ENCODE measurements around the gene TIAM2. TPM values are rescaled to one million over a fixed set of nuclear protein-coding genes. Genes with fewer than 3 reads are reported as not detected.

The TIAM2 gene
- total RNA-seq, 2 experiments from 2014 or later, result 5.4 to 6.2 TPM

DNA sequence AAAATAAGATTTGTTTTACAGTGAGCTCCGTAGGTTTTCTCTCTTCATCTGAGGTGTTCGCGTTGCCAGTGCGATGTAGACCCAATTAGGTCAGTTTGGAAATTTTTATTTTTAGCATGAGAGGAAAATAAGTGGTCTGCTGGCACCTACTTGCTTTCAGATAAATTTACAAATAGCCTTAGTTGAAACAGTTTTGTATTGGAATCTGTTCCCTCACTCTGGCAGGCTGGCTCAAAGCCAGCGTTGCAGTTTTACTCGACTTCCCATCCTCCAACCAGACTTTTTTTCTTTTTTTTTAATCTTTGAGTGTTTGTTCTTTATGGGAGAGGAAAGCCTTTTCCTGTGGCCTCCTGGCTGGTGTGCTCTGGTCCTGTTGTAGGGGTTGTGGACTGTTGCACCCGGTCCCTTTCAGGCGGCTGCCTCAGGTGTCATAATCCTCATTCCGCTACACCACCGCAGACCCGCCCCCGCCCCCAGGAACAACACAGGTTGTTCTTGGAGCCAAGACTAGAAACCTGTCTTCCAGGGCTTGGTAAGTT lies 46.7 kb downstream of the TIAM2 start:
- CTCF ChIA-PET (ENCODE audit: unreplicated experiment), result no interaction called here

GRCh38 chr6:155042983-155043382 lies 47.9 kb downstream of the TIAM2 start:
- Histone ChIP-seq H3K4me1 (ENCODE audit: insufficient read depth, low read length, poor library complexity, severe bottlenecking) (no peaks in the 10 kb centered on the region), H4K20me1 (ENCODE audit: insufficient read depth, low read length) (no peaks in the 10 kb centered on the region), H3K27ac (ENCODE audit: low read depth, low read length, poor library complexity, severe bottlenecking) (no peak overlapping the region), H2AFZ (ENCODE audit: low read length) (no peak overlapping the region), H3K9me3 (ENCODE audit: low read length) (no peaks in the 10 kb centered on the region), H3K4me3 (ENCODE audit: low read depth, low read length, poor library complexity, severe bottlenecking) (no peak overlapping the region), H3K79me2 (ENCODE audit: insufficient read depth, low read depth, low read length) (no peaks in the 10 kb centered on the region), H3K4me2 (ENCODE audit: low read length) (no peak overlapping the region), H3K9me2 (ENCODE audit: insufficient read depth, low read length) (no peaks in the 10 kb centered on the region), H3K36me3 (ENCODE audit: insufficient read depth, low read length) (no peaks in the 10 kb centered on the region)
- ChIA-PET CTCF (ENCODE audit: unreplicated experiment) (no interaction called here), POLR2A (no interaction called here)
- DNase-seq (ENCODE audit: low spot score), result no peak
- TF ChIP-seq, protein P1, sequence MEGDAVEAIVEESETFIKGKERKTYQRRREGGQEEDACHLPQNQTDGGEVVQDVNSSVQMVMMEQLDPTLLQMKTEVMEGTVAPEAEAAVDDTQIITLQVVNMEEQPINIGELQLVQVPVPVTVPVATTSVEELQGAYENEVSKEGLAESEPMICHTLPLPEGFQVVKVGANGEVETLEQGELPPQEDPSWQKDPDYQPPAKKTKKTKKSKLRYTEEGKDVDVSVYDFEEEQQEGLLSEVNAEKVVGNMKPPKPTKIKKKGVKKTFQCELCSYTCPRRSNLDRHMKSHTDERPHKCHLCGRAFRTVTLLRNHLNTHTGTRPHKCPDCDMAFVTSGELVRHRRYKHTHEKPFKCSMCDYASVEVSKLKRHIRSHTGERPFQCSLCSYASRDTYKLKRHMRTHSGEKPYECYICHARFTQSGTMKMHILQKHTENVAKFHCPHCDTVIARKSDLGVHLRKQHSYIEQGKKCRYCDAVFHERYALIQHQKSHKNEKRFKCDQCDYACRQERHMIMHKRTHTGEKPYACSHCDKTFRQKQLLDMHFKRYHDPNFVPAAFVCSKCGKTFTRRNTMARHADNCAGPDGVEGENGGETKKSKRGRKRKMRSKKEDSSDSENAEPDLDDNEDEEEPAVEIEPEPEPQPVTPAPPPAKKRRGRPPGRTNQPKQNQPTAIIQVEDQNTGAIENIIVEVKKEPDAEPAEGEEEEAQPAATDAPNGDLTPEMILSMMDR (conservative IDR thresholded peaks at IDR 0.05; ENCODE audit: low read length), result no peak
- no peak for TF ChIP-seq EZH2phosphoT487 (IDR thresholded peaks at IDR 0.05; ENCODE audit: borderline replicate concordance, low read depth, low read length)
- intact Hi-C loops (cut with micrococcal nuclease; ENCODE audit: unreplicated experiment), result no loop called here
- BruUV-seq (replicated peaks), result no TSS peak

More for the DNA sequence above, 46.7 kb downstream of the TIAM2 start:
- Histone ChIP-seq H4K20me1 (ENCODE audit: insufficient read depth, low read length) (no peaks in the 10 kb centered on the region), H2AFZ (ENCODE audit: low read length) (no peak overlapping the region), H3K36me3 (ENCODE audit: insufficient read depth, low read length) (no peaks in the 10 kb centered on the region), H3K4me3 (ENCODE audit: low read depth, low read length, poor library complexity, severe bottlenecking) (no peak overlapping the region), H3K27ac (ENCODE audit: low read depth, low read length, poor library complexity, severe bottlenecking) (no peak overlapping the region), H3K79me2 (ENCODE audit: insufficient read depth, low read depth, low read length) (no peaks in the 10 kb centered on the region), H3K9me2 (ENCODE audit: insufficient read depth, low read length) (no peaks in the 10 kb centered on the region), H3K9me3 (ENCODE audit: low read length) (no peaks in the 10 kb centered on the region), H3K4me2 (ENCODE audit: low read length) (no peak overlapping the region), H3K4me1 (ENCODE audit: insufficient read depth, low read length, poor library complexity, severe bottlenecking) (no peaks in the 10 kb centered on the region)
- no peak for TF ChIP-seq EZH2phosphoT487 (IDR thresholded peaks at IDR 0.05; ENCODE audit: borderline replicate concordance, low read depth, low read length)
- BruUV-seq (replicated peaks), result no TSS peak
- intact Hi-C loops (cut with micrococcal nuclease; ENCODE audit: unreplicated experiment), result no loop called here
- DNase-seq (ENCODE audit: low spot score), result no peak
- POLR2A ChIA-PET, result no interaction called here

GRCh38 chr6:155045561-155046404 lies 50.7 kb downstream of the TIAM2 start:
- H3K4me2 ChIP-seq (ENCODE audit: low read length), result no peak overlapping the region
- POLR2A ChIA-PET, result interaction anchor here (0.8 kb wide), 1 partner anchor 132 kb away, joined by 4 read pairs; no protein-coding TSS in a partner anchor
- no peak overlapping the region for H2AFZ ChIP-seq (ENCODE audit: low read length)
- H3K36me3 ChIP-seq (ENCODE audit: insufficient read depth, low read length), result no peaks in the 10 kb centered on the region
- no peaks in the 10 kb centered on the region for H3K4me1 ChIP-seq (ENCODE audit: insufficient read depth, low read length, poor library complexity, severe bottlenecking)
- BruUV-seq (replicated peaks), result no TSS peak
- CTCF ChIA-PET (ENCODE audit: unreplicated experiment), result no interaction called here
- H3K4me3 ChIP-seq (ENCODE audit: low read depth, low read length, poor library complexity, severe bottlenecking), result no peak overlapping the region
- intact Hi-C loops (cut with micrococcal nuclease; ENCODE audit: unreplicated experiment), result no loop called here
- TF ChIP-seq, protein P1 (conservative IDR thresholded peaks at IDR 0.05; ENCODE audit: low read length), result no peak
- no peak for TF ChIP-seq EZH2phosphoT487 (IDR thresholded peaks at IDR 0.05; ENCODE audit: borderline replicate concordance, low read depth, low read length)
- H4K20me1 ChIP-seq (ENCODE audit: insufficient read depth, low read length), result no peaks in the 10 kb centered on the region
- no peaks in the 10 kb centered on the region for H3K9me3 ChIP-seq (ENCODE audit: low read length)
- H3K79me2 ChIP-seq (ENCODE audit: insufficient read depth, low read depth, low read length), result no peaks in the 10 kb centered on the region
- no peak overlapping the region for H3K27ac ChIP-seq (ENCODE audit: low read depth, low read length, poor library complexity, severe bottlenecking)
- H3K9me2 ChIP-seq (ENCODE audit: insufficient read depth, low read length), result no peaks in the 10 kb centered on the region
- no peak for DNase-seq (ENCODE audit: low spot score)
